Neural crest cell (in vitro differentiated cells): ENCODE data around the gene MAPK10. TPM values are rescaled to one million over a fixed set of nuclear protein-coding genes. Genes with fewer than 3 reads are reported as not detected.

Experiments
- DNase-seq: peaks from one replicate; pipeline ENCODE4 v3.0.0; 2021; ENCODE audit warnings: low read depth, mixed read lengths, low spot score
- H3K27ac Mint-ChIP-seq: one replicate; pipeline ENCODE4 v1.8.0; 2021; ENCODE audit warnings: mild to moderate bottlenecking, mixed read lengths; ENCODE audit not compliant: unreplicated experiment
- H3K27me3 Mint-ChIP-seq: 2 replicates; pipeline ENCODE4 v1.8.0; 2021; ENCODE audit warnings: low read depth, mild to moderate bottlenecking, mixed read lengths
- H3K36me3 Mint-ChIP-seq: 2 replicates; pipeline ENCODE4 v1.8.0; 2021; ENCODE audit warnings: low read depth, mild to moderate bottlenecking, mixed read lengths
- H3K4me1 Mint-ChIP-seq: 2 replicates; pipeline ENCODE4 v1.8.0; 2021; ENCODE audit warnings: mixed read lengths
- H3K4me3 Mint-ChIP-seq: one replicate; pipeline ENCODE4 v1.8.0; 2021; ENCODE audit warnings: mild to moderate bottlenecking, mixed read lengths
- H3K9me3 Mint-ChIP-seq: 2 replicates; pipeline ENCODE4 v1.8.0; 2021; ENCODE audit warnings: mixed read lengths
- total RNA-seq: library from RNA; stranded (reverse); gene quantifications from 2 replicates; pipeline ENCODE4 v1.2.1, GENCODE V29; 2021
- TF ChIP-seq, protein P1 (sequence below): fragments of 200-600 bp; sonication (generic); conservative IDR thresholded peaks from 2 replicates; pipeline ENCODE4 v1.5.0; 2021; ENCODE audit warnings: antibody characterized with exemption, mild to moderate bottlenecking

MAPK10 gene
- total RNA-seq, 1 donor from 2014 or later, result 62.2 TPM

DNA sequence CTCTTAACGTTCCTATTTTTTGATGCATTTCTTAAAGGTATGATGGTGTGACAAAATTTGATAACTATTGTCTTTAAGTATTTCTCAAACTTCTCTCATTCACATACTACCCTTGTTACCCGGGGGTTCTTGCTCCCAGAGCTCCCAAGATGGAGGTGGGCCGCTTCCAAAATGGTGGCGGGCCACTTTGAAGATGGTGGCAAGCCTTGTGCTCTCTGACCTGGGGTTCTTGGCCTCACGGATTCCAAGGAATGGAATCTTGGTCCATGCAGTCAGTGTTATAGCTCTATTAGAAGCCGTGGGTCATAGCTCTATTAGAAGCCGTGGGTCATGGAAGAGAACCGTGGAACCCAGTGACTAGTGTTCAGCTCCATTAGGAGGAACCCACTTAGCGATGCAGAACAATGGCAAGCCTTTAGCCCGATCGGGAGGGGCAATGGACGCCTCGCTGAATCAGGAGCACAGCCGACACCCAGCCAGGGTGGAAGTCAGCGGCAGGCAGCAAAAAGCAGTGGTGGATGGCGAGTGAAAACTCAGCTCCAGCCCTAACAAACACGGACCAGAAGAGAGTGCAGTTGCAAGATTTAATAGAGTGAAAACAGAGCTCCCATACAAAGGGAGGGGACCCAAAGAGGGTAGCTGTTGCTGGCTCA lies 403.4 kb downstream of the MAPK10 start:
- Mint-ChIP-seq H3K27ac (no peak overlapping the region), H3K27me3 (no peaks in the 10 kb centered on the region), H3K9me3 (no peaks in the 10 kb centered on the region), H3K4me3 (no peak overlapping the region), H3K36me3 (no peaks in the 10 kb centered on the region), H3K4me1 (peaks cover 5% of the 10 kb centered on the region)
- TF ChIP-seq, protein P1, sequence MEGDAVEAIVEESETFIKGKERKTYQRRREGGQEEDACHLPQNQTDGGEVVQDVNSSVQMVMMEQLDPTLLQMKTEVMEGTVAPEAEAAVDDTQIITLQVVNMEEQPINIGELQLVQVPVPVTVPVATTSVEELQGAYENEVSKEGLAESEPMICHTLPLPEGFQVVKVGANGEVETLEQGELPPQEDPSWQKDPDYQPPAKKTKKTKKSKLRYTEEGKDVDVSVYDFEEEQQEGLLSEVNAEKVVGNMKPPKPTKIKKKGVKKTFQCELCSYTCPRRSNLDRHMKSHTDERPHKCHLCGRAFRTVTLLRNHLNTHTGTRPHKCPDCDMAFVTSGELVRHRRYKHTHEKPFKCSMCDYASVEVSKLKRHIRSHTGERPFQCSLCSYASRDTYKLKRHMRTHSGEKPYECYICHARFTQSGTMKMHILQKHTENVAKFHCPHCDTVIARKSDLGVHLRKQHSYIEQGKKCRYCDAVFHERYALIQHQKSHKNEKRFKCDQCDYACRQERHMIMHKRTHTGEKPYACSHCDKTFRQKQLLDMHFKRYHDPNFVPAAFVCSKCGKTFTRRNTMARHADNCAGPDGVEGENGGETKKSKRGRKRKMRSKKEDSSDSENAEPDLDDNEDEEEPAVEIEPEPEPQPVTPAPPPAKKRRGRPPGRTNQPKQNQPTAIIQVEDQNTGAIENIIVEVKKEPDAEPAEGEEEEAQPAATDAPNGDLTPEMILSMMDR, result no peak
- DNase-seq, result no peak

DNA sequence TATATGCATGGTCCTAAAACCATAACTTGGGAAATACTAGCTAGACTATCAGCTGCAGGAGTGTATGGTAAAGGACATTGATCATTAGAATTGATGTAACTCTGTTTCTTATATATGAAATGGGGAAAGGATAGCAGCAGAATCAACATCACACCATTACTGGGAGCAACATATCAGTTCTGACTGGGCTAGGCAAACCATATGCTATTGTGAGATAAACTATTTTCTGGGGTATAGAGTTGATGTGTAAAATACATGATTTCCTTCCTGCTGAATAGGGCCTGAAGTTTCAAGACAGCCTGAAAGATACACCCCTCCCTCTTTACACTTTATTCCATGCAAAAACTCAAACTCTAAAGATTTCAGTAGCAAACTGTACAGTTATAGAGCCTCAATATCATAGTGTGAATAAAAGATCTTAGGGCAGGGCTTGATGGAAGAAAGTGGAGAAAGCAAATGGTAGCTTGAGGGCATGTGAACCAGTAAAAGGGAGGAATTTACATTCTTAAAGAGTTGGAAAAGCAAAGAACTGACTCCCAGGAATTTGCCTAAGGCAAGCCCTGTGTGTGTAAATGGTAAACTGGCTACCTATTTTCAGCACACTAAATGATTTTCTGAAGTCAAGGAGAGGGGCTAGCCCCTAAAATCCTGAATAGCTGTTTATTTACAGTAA lies 404.1 kb downstream of the MAPK10 start:
- H3K4me3 Mint-ChIP-seq, result no peak overlapping the region
- H3K36me3 Mint-ChIP-seq, result no peaks in the 10 kb centered on the region
- H3K27ac Mint-ChIP-seq, result no peak overlapping the region
- DNase-seq, result no peak
- no peaks in the 10 kb centered on the region for H3K9me3 Mint-ChIP-seq
- TF ChIP-seq, protein P1, result no peak
- no peaks in the 10 kb centered on the region for H3K27me3 Mint-ChIP-seq
- peaks cover under 1% of the 10 kb centered on the region for H3K4me1 Mint-ChIP-seq

DNA sequence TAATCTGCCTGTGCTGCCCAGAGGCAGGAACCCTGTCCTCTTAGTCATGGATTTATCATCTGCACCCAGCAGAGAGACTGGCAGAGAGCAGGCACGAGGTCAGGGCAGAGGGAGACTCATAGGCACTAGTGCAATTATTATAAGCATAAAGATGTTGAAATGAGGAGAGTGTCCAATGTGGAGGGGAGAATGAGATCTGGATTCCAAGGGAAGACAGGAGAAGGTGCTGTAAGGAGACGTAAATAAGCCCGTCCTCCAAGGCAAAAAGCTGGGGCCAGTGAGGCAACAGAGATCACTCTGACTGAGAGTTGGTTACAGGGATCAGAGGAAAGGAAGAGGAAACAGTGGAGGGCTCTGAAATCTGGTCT lies 406.2 kb downstream of the MAPK10 start:
- TF ChIP-seq, protein P1, result no peak
- H3K4me1 Mint-ChIP-seq, result no peaks in the 10 kb centered on the region
- no peak overlapping the region for H3K4me3 Mint-ChIP-seq
- no peak for DNase-seq
- H3K27ac Mint-ChIP-seq, result no peak overlapping the region
- no peaks in the 10 kb centered on the region for H3K9me3 Mint-ChIP-seq
- H3K36me3 Mint-ChIP-seq, result no peaks in the 10 kb centered on the region
- no peaks in the 10 kb centered on the region for H3K27me3 Mint-ChIP-seq

GRCh38 chr4:85952972-85953650 lies 406.7 kb downstream of the MAPK10 start:
- H3K27ac Mint-ChIP-seq, result no peak overlapping the region
- no peak overlapping the region for H3K4me3 Mint-ChIP-seq
- H3K27me3 Mint-ChIP-seq, result no peaks in the 10 kb centered on the region

GRCh38 chr4:85952528-85952927 lies 407.3 kb downstream of the MAPK10 start:
- no peaks in the 10 kb centered on the region for H3K27me3 Mint-ChIP-seq
- H3K4me3 Mint-ChIP-seq, result no peak overlapping the region
- no peak overlapping the region for H3K27ac Mint-ChIP-seq
- TF ChIP-seq, protein P1, result no peak
- no peaks in the 10 kb centered on the region for H3K9me3 Mint-ChIP-seq
- no peaks in the 10 kb centered on the region for H3K36me3 Mint-ChIP-seq
- DNase-seq, result no peak
- H3K4me1 Mint-ChIP-seq, result no peaks in the 10 kb centered on the region

More at GRCh38 chr4:85952972-85953650, 406.7 kb downstream of the MAPK10 start:
- DNase-seq, result no peak
- Mint-ChIP-seq H3K4me1 (no peaks in the 10 kb centered on the region), H3K36me3 (no peaks in the 10 kb centered on the region), H3K9me3 (no peaks in the 10 kb centered on the region)
- TF ChIP-seq, protein P1, result no peak
